Measurements from ENCODE around the gene TFG. TPM values are rescaled to one million over a fixed set of nuclear protein-coding genes. Genes with fewer than 3 reads are reported as not detected.

TFG gene
- total RNA-seq, 3 donors from 2014 or later (not counting 1 experiment from before 2014, with no cell fraction given): 47.6 to 52.8 (median 50.0) TPM

DNA sequence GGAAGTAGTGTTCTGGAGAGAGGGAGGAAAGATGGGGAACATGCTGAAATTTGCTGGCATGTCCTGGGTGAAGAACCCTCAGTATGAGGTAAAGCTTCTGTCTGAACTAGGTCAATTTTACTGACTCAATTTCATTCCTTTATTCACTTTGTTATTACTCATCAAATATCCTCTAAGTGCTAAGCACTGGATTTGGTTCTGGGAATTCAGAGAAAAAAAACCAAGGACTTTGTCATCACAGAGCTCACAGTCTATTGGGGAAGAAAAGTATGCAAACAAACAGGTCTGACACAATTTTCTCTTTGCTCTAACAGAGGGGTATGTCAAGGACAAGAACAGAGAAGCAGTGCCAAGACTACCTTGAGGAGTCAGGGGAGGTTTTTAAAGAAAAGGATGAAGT lies 68.0 kb downstream of the TFG start:
- Mint-ChIP-seq H3K4me1 (no peaks in the 10 kb centered on the region), H3K9me3 (no peaks in the 10 kb centered on the region), H3K27ac (no peak overlapping the region), H3K36me3 (no peaks in the 10 kb centered on the region), H3K27me3 (ENCODE audit: low read depth in 2 of 2) (no peaks in the 10 kb centered on the region), H3K4me3 (no peak overlapping the region)
- intact Hi-C loops (cut with micrococcal nuclease): no loop called here
- Histone ChIP-seq H3K27me3 (ENCODE audit: control insufficient read depth, insufficient read depth, low read length) (no peaks in the 10 kb centered on the region), H3K9me3 (ENCODE audit: control insufficient read depth, insufficient read depth, low read length) (no peaks in the 10 kb centered on the region), H3K4me1 (ENCODE audit: control insufficient read depth, insufficient read depth, low read length) (no peaks in the 10 kb centered on the region), H3K27ac (ENCODE audit: low read length) (no peak overlapping the region), H3K36me3 (ENCODE audit: control insufficient read depth, insufficient read depth, low read length) (no peaks in the 10 kb centered on the region), H3K4me3 (ENCODE audit: low read length) (no peak overlapping the region)
- no peak for TF ChIP-seq CTCF (IDR thresholded peaks at IDR 0.05)
- no peak for ATAC-seq
- DNase-seq: no peak

DNA sequence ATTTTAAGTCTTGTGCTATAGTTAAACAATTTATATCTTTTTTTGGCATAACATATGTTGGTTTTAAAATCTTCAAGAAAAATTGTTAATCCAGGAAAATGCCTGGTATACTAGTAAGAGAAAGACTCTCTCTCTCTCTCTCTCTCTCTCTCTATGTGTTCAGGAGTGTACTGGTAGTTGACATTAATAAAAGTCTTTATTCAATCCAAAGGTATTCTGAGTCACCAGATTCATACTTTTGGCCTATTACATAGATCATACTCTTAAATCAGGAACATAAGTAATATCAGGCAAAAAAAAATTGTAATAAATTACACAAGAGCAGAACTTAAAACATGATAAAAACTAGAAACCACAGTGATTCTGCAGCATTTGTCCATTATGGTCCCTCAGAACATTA lies 70.2 kb downstream of the TFG start:
- no peak overlapping the region for H3K4me3 Mint-ChIP-seq
- peaks cover 0 to 2% of the 10 kb centered on the region in 2 donors for H3K27me3 Mint-ChIP-seq (ENCODE audit: low read depth in 2 of 2)
- no peak for ATAC-seq
- H3K9me3 Mint-ChIP-seq: no peaks in the 10 kb centered on the region
- TF ChIP-seq CTCF (IDR thresholded peaks at IDR 0.05): no peak
- H3K4me1 Mint-ChIP-seq: no peaks in the 10 kb centered on the region
- H3K36me3 Mint-ChIP-seq: no peaks in the 10 kb centered on the region
- no peaks in the 10 kb centered on the region for H3K36me3 ChIP-seq (ENCODE audit: control insufficient read depth, insufficient read depth, low read length)
- H3K27me3 ChIP-seq (ENCODE audit: control insufficient read depth, insufficient read depth, low read length): no peaks in the 10 kb centered on the region
- no peak for DNase-seq
- H3K27ac ChIP-seq (ENCODE audit: low read length): no peak overlapping the region
- intact Hi-C loops (cut with micrococcal nuclease): no loop called here
- no peak overlapping the region for H3K27ac Mint-ChIP-seq
- H3K9me3 ChIP-seq (ENCODE audit: control insufficient read depth, insufficient read depth, low read length): no peaks in the 10 kb centered on the region
- no peaks in the 10 kb centered on the region for H3K4me1 ChIP-seq (ENCODE audit: control insufficient read depth, insufficient read depth, low read length)
- no peak overlapping the region for H3K4me3 ChIP-seq (ENCODE audit: low read length)

GRCh38 chr3:100780071-100780622 lies 70.9 kb downstream of the TFG start:
- H3K27ac Mint-ChIP-seq: no peak overlapping the region
- no peaks in the 10 kb centered on the region for H3K4me1 Mint-ChIP-seq
- no peak for ATAC-seq
- intact Hi-C loops (cut with micrococcal nuclease): no loop called here
- Histone ChIP-seq H3K4me3 (ENCODE audit: low read length) (no peak overlapping the region), H3K27ac (ENCODE audit: low read length) (no peak overlapping the region), H3K27me3 (ENCODE audit: control insufficient read depth, insufficient read depth, low read length) (no peaks in the 10 kb centered on the region), H3K36me3 (ENCODE audit: control insufficient read depth, insufficient read depth, low read length) (no peaks in the 10 kb centered on the region), H3K9me3 (ENCODE audit: control insufficient read depth, insufficient read depth, low read length) (no peaks in the 10 kb centered on the region), H3K4me1 (ENCODE audit: control insufficient read depth, insufficient read depth, low read length) (no peaks in the 10 kb centered on the region)
- 71% methylated on average over 1 of the region's 2 CpGs for WGBS (ENCODE audit: insufficient coverage)
- no peaks in the 10 kb centered on the region for H3K36me3 Mint-ChIP-seq
- no peak for DNase-seq
- H3K27me3 Mint-ChIP-seq (ENCODE audit: low read depth in 2 of 2): peaks cover 0 to 5% of the 10 kb centered on the region in 2 donors
- TF ChIP-seq CTCF (IDR thresholded peaks at IDR 0.05): no peak
- H3K9me3 Mint-ChIP-seq: peaks cover 2% of the 10 kb centered on the region in 2 donors
- H3K4me3 Mint-ChIP-seq: no peak overlapping the region

DNA sequence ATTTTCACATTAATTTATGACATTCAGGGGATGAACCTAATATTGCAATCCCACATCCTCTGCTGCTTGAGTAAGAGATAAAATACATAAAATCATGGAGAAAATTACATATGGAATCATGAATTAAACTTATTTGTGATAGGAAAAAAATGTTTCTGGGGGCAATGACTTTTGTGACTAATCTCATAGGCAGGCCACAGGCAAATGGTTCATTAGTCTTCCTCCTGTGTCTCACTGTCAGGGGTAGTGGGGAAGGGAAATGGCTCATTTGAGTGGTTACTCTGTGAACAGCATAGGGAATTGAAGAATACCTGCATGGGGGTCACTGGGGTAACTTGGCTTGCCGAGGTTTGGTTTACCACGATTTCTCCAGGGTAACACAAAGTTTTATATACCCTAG lies 72.0 kb downstream of the TFG start:
- no peaks in the 10 kb centered on the region for H3K36me3 ChIP-seq (ENCODE audit: control insufficient read depth, insufficient read depth, low read length)
- intact Hi-C loops (cut with micrococcal nuclease): no loop called here
- ATAC-seq: no peak
- DNase-seq: no peak
- H3K4me1 Mint-ChIP-seq: no peaks in the 10 kb centered on the region
- no peak overlapping the region for H3K4me3 Mint-ChIP-seq
- no peak overlapping the region for H3K27ac Mint-ChIP-seq
- H3K27me3 Mint-ChIP-seq (ENCODE audit: low read depth in 2 of 2): peaks cover 0 to 5% of the 10 kb centered on the region in 2 donors
- no peak overlapping the region for H3K27ac ChIP-seq (ENCODE audit: low read length)
- H3K9me3 Mint-ChIP-seq: peaks cover 2 to 5% of the 10 kb centered on the region in 2 donors
- H3K36me3 Mint-ChIP-seq: no peaks in the 10 kb centered on the region
- no peaks in the 10 kb centered on the region for H3K27me3 ChIP-seq (ENCODE audit: control insufficient read depth, insufficient read depth, low read length)
- 83% methylated on average over 2 of the region's 2 CpGs for whole genome bisulfite sequencing (ENCODE audit: insufficient coverage)
- no peaks in the 10 kb centered on the region for H3K4me1 ChIP-seq (ENCODE audit: control insufficient read depth, insufficient read depth, low read length)
- TF ChIP-seq CTCF (IDR thresholded peaks at IDR 0.05): no peak
- no peak overlapping the region for H3K4me3 ChIP-seq (ENCODE audit: low read length)
- peaks cover 3% of the 10 kb centered on the region for H3K9me3 ChIP-seq (ENCODE audit: control insufficient read depth, insufficient read depth, low read length)
